Upper lobe of left lung (tissue), 4 donors: ENCODE measurements around the gene UBAP2.

ENCODE experiments used
- EP300 ChIP-seq, 4 donors: sonication (generic); formaldehyde crosslinking; IDR thresholded peaks; one replicate each; pipeline ENCODE4 v1.5.1; 2017; ENCODE audit warnings: antibody characterized with exemption in 4 of 4, control low read depth in 2 of 4
- POLR2A ChIP-seq, 4 donors: fragments of 450-650 bp; IDR thresholded peaks; one replicate each; pipeline ENCODE4 v1.5.1; 2016 to 2017; ENCODE audit warnings: antibody characterized with exemption in 4 of 4, mild to moderate bottlenecking in 2 of 4
- POLR2AphosphoS5 ChIP-seq, 2 donors: sonication (generic); formaldehyde crosslinking; IDR thresholded peaks; one replicate each; pipeline ENCODE4 v1.5.1; 2017; ENCODE audit warnings: antibody characterized with exemption in 2 of 2
- TF ChIP-seq, protein P1 (sequence below), 6 experiments: fragments of 450-650 bp in 4 of 6; fragments of 200-600 bp in 2 of 6; sonication (generic) in 2 of 6; IDR thresholded peaks; one replicate each; pipeline ENCODE4 v1.5.1; 2016 to 2019; ENCODE audit warnings: antibody characterized with exemption in 6 of 6

DNA sequence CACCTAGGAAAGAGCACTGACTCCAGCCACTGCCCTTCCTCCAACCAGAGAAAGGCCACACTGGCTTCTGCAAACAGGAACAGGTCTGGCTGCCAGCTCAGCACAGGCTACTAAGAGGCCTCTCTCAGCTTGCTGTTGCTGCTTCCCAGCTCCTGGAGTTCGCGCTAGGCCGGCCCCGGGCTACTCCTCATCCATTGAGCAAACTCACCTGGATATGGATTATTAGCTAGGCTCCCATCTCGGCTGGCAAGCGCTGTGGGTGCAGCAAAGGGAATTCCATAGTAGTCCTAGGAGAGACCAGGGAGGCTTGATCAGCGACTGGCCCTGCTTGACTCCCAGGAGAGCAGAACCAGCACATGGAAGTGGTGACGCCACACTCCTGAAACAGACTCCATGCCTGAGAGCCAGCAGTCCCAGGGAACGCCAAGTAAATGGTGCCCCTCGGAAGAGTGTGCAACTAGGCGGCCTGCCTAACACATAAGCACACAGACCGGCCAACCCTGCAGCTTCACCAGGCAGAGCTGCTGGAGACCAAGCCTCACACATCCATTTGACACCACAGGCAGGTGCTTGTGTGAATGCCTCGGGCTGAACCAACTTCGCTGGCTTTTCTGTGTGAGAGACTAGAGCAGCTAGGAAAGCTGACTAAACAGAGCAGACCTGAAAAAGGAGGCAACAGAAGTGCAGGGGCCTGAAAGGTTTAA, 124.5 kb downstream of the UBAP2 start:
- TF ChIP-seq, protein P1, sequence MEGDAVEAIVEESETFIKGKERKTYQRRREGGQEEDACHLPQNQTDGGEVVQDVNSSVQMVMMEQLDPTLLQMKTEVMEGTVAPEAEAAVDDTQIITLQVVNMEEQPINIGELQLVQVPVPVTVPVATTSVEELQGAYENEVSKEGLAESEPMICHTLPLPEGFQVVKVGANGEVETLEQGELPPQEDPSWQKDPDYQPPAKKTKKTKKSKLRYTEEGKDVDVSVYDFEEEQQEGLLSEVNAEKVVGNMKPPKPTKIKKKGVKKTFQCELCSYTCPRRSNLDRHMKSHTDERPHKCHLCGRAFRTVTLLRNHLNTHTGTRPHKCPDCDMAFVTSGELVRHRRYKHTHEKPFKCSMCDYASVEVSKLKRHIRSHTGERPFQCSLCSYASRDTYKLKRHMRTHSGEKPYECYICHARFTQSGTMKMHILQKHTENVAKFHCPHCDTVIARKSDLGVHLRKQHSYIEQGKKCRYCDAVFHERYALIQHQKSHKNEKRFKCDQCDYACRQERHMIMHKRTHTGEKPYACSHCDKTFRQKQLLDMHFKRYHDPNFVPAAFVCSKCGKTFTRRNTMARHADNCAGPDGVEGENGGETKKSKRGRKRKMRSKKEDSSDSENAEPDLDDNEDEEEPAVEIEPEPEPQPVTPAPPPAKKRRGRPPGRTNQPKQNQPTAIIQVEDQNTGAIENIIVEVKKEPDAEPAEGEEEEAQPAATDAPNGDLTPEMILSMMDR (IDR thresholded peaks at IDR 0.05), result no peak
- TF ChIP-seq EP300 (IDR thresholded peaks at IDR 0.05) (no peak), POLR2AphosphoS5 (IDR thresholded peaks at IDR 0.05) (no peak), POLR2A (IDR thresholded peaks at IDR 0.05) (no peak)
